ENCODE results near the gene NUMA1.

The NUMA1 gene

GRCh38 chr11:71995726-71996291 lies 84.5 kb downstream of the NUMA1 start:
- TF ChIP-seq CTCF (IDR thresholded peaks at IDR 0.05; ENCODE audit: poor library complexity, severe bottlenecking) = no peak
- DNase-seq (ENCODE audit: low spot score) (no peak), ATAC-seq (ENCODE audit: low read depth) (no peak)
- Histone ChIP-seq H3K27ac (ENCODE audit: poor library complexity, severe bottlenecking) (no peak overlapping the region), H3K9me3 (ENCODE audit: severe bottlenecking) (no peaks in the 10 kb centered on the region), H3K36me3 (ENCODE audit: low read depth) (peaks cover 12% of the 10 kb centered on the region), H3K4me1 (ENCODE audit: insufficient read depth, poor library complexity, severe bottlenecking) (no peaks in the 10 kb centered on the region), H3K4me3 (ENCODE audit: severe bottlenecking) (no peak overlapping the region), H3K27me3 (ENCODE audit: insufficient read depth, poor library complexity, severe bottlenecking) (no peaks in the 10 kb centered on the region)

- DNase-seq (ENCODE audit: low spot score) (no peak), ATAC-seq (ENCODE audit: low read depth) (no peak)
- H3K27ac ChIP-seq (ENCODE audit: poor library complexity, severe bottlenecking) = no peak overlapping the region
- H3K9me3 ChIP-seq (ENCODE audit: severe bottlenecking) = no peaks in the 10 kb centered on the region
- H3K4me3 ChIP-seq (ENCODE audit: severe bottlenecking) = no peak overlapping the region
- peaks cover 20% of the 10 kb centered on the region for H3K36me3 ChIP-seq (ENCODE audit: low read depth)
- no peaks in the 10 kb centered on the region for H3K4me1 ChIP-seq (ENCODE audit: insufficient read depth, poor library complexity, severe bottlenecking)
- no peaks in the 10 kb centered on the region for H3K27me3 ChIP-seq (ENCODE audit: insufficient read depth, poor library complexity, severe bottlenecking)
- TF ChIP-seq CTCF (IDR thresholded peaks at IDR 0.05; ENCODE audit: poor library complexity, severe bottlenecking) = no peak
Observed at GRCh38 chr11:71994786-71995185, 85.6 kb downstream of the NUMA1 start.

- ATAC-seq (ENCODE audit: low read depth) (no peak), DNase-seq (ENCODE audit: low spot score) (no peak)
- H3K9me3 ChIP-seq (ENCODE audit: severe bottlenecking) = no peaks in the 10 kb centered on the region
- H3K4me1 ChIP-seq (ENCODE audit: insufficient read depth, poor library complexity, severe bottlenecking) = no peaks in the 10 kb centered on the region
- no peaks in the 10 kb centered on the region for H3K27me3 ChIP-seq (ENCODE audit: insufficient read depth, poor library complexity, severe bottlenecking)
- TF ChIP-seq CTCF (IDR thresholded peaks at IDR 0.05; ENCODE audit: poor library complexity, severe bottlenecking) = no peak
- no peak overlapping the region for H3K4me3 ChIP-seq (ENCODE audit: severe bottlenecking)
- H3K27ac ChIP-seq (ENCODE audit: poor library complexity, severe bottlenecking) = no peak overlapping the region
- H3K36me3 ChIP-seq (ENCODE audit: low read depth) = peaks cover 25% of the 10 kb centered on the region
Observed at GRCh38 chr11:71992136-71992730, 88.1 kb downstream of the NUMA1 start.

- no peak overlapping the region for H3K27ac ChIP-seq (ENCODE audit: poor library complexity, severe bottlenecking)
- H3K4me3 ChIP-seq (ENCODE audit: severe bottlenecking) = no peak overlapping the region
- H3K27me3 ChIP-seq (ENCODE audit: insufficient read depth, poor library complexity, severe bottlenecking) = no peaks in the 10 kb centered on the region
- ATAC-seq (ENCODE audit: low read depth) = no peak
- no peaks in the 10 kb centered on the region for H3K9me3 ChIP-seq (ENCODE audit: severe bottlenecking)
- TF ChIP-seq CTCF (IDR thresholded peaks at IDR 0.05; ENCODE audit: poor library complexity, severe bottlenecking) = no peak
- no peak for DNase-seq (ENCODE audit: low spot score)
- H3K36me3 ChIP-seq (ENCODE audit: low read depth) = peaks cover 25% of the 10 kb centered on the region
- H3K4me1 ChIP-seq (ENCODE audit: insufficient read depth, poor library complexity, severe bottlenecking) = no peaks in the 10 kb centered on the region
Observed at GRCh38 chr11:71991494-71991893, 88.8 kb downstream of the NUMA1 start.

GRCh38 chr11:71990701-71991100 lies 89.6 kb downstream of the NUMA1 start:
- ATAC-seq (ENCODE audit: low read depth) (no peak), DNase-seq (ENCODE audit: low spot score) (no peak)
- no peak for TF ChIP-seq CTCF (IDR thresholded peaks at IDR 0.05; ENCODE audit: poor library complexity, severe bottlenecking)
- Histone ChIP-seq H3K27me3 (ENCODE audit: insufficient read depth, poor library complexity, severe bottlenecking) (no peaks in the 10 kb centered on the region), H3K36me3 (ENCODE audit: low read depth) (peaks cover 25% of the 10 kb centered on the region), H3K27ac (ENCODE audit: poor library complexity, severe bottlenecking) (no peak overlapping the region), H3K9me3 (ENCODE audit: severe bottlenecking) (no peaks in the 10 kb centered on the region), H3K4me3 (ENCODE audit: severe bottlenecking) (no peak overlapping the region), H3K4me1 (ENCODE audit: insufficient read depth, poor library complexity, severe bottlenecking) (no peaks in the 10 kb centered on the region)
